Brain pericyte (primary cell): ENCODE results near the gene AP4M1.
"Not testable (repeated sequence)": the region's sequence is repeated elsewhere in the genome, so short reads cannot be mapped to it uniquely, and the experiment has no call there.

Experiments used
- DNase-seq: peaks from one replicate; pipeline ENCODE4 v3.0.0-alpha.2; 2012; ENCODE audit warnings: low read depth, low spot score

Gene AP4M1

DNA sequence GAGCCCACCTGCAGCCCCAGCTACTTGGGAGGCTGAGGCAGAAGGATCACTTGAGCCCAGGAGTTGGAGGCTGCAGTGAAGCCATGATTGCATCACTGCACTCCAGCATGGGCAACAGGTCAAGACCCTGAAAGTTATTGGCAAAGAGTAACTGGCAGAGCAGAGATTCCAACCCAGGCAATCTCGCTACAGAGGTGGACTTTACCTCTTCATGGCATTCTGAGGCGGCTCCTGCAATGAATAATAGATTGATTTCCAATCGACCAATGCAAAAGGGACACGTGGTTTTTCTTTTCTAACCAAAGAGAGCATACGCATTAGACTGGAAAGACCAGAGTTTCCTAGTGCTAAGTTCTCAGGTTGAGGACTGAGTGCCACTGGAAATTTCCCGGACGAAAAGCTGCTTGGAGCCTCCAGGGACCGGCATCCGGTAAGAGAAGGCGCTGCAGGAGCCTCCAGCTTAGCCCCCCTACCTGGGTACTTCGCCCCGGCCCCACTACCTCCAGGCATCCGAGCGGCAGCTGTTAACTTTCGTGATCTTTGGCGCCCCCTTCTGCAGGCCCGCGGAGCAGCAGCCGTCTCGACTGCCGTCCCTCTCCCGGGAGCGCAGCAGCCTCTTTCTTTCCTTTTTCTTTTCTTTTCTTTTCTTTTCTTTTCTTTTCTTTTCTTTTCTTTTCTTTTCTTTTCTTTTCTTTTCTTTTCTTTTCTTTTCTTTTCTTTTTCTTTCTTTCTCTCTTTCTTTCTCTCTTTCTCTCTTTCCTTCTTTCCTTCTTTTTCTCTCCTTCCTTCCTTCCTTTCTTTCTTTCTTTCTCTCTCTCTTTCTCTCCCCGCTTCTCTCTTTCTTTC, 29.4 kb downstream of the AP4M1 start:
- no peak for DNase-seq

- DNase-seq = no peak
These were observed 30.7 kb downstream of the AP4M1 start for GRCh38 chr7:100132126-100132525.

- DNase-seq = no peak
These were observed 31.3 kb downstream of the AP4M1 start for GRCh38 chr7:100132697-100133151.

DNA sequence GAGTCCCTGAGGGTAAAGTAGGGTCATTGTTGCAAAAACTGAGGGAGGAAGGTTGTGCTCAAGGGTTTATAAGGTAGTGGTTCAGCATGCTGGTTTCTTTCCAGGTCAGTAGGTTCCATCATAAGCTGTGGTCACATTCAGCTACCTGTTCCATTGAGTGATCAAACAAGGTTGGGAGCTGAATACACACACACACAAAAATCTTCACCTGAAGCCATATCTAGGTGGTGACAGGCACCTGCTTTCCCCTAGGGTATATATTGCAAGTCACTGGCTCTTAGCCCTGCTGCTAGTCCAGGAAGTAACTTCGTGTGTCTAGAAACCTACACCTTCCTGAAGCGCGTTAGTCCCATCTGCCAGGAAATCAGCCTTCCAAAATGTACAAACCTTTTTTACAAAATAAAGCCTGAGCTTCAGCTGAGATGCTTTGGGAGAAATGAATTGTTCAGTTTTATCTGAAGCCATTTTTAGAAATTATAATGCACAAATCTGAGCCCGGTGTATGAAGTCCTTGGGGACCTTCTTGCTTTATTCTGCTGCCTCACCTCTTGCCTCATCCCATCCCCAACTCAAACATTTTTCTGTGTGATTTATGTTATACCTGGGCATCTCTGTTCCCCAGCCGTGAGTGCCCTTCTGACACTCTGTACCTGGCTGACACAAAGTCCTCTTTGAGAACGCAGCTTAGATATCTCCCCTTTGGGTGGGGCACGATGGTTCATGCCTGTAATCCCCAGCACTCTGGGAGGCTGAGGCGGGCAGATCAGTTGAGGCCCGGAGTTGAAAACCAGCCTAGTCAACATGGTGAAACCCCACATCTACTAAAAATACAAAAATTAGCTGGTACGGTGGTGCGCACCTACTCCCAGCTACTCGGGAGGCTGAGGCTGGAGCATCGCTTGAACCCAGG, 36.7 kb downstream of the AP4M1 start:
- no peak for DNase-seq

DNA sequence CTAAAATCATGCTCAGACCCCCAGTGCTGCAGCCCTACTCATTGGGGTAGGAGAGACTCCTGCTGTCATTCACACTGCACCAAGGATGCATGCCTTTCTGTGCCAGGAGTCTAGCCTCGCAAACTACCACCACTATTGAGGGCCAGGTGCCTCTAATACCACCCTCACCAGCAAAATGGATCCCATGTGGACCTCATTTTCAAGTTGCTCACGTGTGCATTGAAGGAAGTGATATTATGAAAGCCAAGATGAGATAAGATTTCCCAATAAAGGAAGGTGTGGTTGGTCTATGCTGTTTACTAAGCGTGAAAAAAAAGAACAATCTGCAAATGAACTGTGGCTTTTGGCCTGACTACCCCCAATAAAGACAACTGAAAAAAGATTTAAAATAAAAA, 40.1 kb downstream of the AP4M1 start:
- no peak for DNase-seq

DNA sequence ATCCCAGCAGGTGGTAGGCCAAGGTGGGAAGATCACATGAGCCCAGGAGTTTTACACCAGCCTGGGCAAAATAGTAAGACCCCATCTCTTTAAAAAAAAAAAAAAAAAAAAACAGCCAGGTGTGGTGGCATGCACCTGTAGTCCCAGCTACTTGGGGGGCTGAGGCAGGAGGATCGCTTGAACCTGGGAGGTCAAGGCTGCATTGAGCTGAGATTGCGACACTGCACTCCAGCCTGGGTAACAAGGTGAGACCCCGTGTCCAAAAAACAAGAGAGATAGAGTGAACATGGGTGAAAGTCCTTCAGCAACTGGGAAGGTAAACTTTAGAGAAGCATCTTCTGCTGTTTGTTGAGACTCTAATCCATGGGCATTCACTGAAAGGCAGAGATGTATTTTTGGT, 41.0 kb downstream of the AP4M1 start:
- DNase-seq = no peak

DNA sequence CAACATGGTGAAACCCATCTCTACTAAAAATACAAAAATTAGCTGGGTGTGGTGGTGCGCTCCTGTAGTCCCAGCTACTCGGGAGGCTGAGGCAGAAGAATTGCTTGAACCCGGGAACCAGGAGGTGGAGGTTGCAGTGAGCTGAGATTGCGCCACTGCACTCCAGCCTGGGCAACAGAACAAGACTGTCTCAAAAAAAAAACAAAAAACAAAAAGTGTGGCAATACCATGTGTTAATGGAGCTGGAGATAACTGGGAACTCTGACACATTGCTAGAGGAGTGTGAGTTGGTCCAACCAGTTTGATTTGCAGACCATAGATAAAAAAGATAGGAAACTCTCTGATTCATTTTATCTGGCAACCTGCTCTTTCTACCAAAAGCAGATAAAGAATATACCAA, 44.9 kb downstream of the AP4M1 start:
- DNase-seq = not testable (repeated sequence)

DNA sequence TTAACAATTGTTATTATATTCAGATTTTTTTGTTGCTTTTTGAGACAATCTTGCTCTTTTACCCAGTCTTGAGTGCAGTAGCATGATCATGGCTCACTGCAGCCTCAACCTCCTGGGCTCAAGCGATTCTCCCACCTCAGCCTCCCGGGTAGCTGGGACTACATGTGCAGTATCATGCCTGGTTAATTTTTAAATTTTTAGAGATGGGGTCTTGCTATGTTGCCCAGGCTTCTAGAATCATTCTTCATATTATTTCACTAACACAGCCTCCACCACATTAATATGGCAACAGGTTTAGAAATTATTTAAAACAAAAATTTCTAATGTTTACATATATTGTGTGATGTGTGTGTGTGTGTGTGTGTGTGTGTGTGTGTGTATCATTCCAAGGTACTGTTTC, 45.8 kb downstream of the AP4M1 start:
- no peak for DNase-seq

- DNase-seq = no peak
These were observed 46.7 kb downstream of the AP4M1 start for GRCh38 chr7:100148225-100148558.

GRCh38 chr7:100148559-100149328, 47.3 kb downstream of the AP4M1 start, which contains the start of gene LAMTOR4:
TSS of gene LAMTOR4 (plus strand) at chr7:100148918. CDS start at chr7:100148973, 55 bp downstream.
- peak; percentile 97 for DNase-seq

DNA sequence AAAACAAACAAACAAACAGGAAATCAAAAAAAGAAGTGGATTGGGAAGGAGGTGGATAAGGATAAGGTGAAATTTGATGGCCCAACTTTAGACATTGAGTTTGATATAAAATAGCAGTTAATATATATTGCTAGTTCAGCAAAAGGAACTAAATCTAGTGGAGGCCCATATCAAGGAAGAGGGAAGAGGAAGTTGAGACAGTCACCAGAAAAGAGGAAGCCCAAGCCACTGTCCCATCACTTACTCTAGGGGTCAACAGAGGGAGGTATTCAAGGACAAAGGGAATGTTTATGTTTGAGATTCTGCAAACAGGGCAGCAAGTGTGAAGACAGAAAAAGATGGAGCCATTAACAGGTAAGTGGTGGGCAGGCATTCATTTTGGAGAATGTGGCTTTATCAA, 51.0 kb downstream of the AP4M1 start:
- DNase-seq = no peak

GRCh38 chr7:100152937-100153666, 51.7 kb downstream of the AP4M1 start:
- no peak for DNase-seq

DNA sequence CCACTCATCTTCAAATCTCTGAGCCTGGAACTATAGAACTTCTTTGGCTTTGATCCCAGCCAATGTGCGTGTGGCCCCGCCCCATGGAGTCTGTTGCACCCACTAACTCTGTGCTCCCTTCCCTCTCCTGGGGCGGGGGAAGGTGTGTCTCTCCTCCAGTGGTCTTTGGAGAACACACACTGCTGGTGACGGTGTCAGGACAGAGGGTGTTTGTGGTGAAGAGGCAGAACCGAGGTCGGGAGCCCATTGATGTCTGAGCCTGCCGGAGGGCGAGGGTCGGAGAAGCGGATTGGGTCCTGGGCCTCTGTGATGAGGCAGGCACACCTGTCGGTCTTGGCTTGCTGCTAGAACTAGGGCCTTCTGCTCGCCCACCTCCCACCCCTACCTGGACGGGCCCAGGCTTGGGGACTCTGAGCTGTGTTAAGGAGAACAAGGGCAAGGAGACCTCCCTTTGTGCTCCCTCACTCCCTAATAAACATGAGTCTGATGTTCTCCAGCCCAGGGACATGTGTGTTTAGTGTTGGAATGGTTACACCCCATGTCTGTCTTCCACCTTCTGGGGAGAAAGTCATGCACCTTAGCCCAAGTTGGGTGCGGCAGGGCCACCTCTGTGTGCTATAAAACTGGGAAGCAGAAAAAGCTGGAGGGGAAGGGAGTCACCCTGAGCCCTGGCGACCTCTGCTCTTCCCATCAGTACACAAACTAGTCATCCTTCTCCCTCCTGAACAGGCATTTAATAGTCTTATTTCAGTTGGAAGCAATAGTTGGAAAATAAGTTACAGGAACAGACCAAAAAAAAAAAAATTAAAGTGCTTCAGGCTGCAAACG, 52.5 kb downstream of the AP4M1 start:
- no peak for DNase-seq

DNA sequence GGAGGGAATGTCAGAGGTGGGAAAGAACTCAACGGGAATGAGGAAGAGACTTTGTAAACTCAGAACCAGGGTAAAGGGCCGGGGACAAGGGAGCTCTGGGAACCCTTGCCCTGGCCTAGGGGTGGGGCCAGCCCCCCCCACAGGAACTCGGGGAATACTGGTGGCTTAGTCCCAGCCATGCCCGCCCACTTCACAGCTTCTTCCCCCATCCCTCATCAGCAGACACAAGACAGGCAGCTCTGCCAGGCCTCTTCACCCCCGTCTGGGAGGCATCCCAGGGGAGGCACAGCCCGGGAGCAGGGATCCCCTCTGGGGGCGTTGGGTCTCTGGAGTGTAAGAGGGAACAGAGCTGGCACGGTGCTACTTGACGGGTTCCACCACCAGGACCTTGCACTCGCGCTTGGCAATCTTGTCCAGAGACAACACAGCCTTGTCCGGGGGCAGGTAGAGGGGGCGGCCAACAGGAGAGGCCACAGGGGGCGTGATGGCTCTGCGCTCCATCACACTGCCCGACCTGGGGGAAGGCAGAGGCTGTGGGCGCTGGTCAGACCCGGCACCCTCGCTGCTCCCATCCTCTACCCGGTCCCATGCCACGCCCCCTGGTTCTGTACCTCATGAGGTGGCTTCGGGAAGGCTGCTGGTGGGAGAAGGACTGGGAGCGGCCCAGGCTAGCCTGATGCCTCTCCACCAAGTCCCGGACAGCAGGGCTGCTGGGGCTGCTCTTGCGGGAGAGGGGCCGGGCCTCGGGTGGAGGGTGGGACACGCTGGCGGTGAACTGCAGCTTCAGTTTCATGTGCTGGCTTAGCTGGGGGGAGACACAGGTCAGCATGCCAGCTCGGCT, 53.4 kb downstream of the AP4M1 start:
- no peak for DNase-seq

- DNase-seq = no peak
These were observed 54.3 kb downstream of the AP4M1 start for GRCh38 chr7:100155553-100156317.

DNA sequence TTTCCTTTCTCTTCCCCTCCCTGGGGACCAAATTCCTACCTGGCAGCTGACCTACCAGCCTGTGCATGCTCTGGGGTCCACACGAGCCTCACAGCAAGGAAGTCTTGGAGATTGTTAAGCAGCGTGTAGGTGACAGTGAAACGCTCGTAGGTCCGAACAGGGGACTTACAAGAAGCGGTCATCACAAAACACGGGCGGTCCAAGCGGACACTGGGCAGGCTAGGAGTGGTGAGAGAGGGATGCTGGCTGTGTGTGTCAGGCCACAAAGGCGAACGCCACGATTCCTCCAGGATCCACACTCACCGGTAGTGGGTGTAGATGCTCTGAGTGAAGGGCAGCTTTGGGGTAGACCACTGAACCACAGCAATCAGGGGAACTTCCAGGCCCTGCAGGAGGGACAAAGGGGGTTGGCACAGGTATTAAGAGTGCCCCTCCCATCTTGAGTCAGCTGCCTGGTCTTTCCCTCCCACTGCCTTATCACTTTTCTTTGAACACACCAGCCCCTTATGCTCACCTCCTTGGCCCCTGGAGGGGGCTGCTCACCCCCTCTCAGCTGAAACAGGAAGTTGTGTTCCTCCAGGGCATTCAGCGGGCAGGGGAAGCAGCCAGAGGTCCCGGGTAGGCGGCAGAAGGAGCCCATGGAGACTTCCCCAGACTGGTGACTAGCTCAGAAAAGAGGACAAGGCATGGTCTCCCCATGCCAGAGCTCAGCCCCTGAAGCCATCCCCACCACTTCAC, 55.1 kb downstream of the AP4M1 start:
- no peak for DNase-seq

GRCh38 chr7:100157069-100157333, 55.6 kb downstream of the AP4M1 start:
- no peak for DNase-seq
